ENCODE measurements around the gene DHX8.

DNA sequence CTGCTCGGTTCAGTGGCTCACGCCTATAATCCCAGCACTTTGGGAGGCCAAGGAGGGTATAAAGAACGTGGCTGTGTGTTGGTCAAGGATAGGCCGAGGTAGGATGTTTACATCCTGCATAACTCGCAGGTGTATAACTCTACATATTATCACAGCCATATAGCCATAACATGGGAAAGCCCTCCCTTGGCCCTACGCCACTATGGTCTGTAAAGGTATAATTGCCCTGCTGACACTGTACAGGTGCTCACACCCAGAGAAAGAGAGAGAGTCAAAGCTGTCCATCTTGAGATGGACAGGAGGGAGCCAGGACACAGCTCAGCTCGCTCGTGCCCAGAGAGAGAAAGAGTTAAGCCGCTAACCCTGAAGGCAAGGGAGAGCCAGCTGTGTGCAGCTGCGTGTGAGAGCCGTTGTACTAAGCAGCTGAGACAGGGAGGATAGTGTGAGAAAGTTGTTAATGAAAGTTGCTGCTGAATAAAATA, 30.4 kb upstream of the DHX8 start:
- TF ChIP-seq, protein P1, sequence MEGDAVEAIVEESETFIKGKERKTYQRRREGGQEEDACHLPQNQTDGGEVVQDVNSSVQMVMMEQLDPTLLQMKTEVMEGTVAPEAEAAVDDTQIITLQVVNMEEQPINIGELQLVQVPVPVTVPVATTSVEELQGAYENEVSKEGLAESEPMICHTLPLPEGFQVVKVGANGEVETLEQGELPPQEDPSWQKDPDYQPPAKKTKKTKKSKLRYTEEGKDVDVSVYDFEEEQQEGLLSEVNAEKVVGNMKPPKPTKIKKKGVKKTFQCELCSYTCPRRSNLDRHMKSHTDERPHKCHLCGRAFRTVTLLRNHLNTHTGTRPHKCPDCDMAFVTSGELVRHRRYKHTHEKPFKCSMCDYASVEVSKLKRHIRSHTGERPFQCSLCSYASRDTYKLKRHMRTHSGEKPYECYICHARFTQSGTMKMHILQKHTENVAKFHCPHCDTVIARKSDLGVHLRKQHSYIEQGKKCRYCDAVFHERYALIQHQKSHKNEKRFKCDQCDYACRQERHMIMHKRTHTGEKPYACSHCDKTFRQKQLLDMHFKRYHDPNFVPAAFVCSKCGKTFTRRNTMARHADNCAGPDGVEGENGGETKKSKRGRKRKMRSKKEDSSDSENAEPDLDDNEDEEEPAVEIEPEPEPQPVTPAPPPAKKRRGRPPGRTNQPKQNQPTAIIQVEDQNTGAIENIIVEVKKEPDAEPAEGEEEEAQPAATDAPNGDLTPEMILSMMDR (IDR thresholded peaks at IDR 0.05; ENCODE audit: extremely low read depth in 1 of 2, insufficient read depth in 1 of 2, low read depth in 1 of 2, low read length in 2 of 2) = no peak
- TF ChIP-seq POLR2AphosphoS5 (IDR thresholded peaks at IDR 0.05; ENCODE audit: insufficient read depth, low read depth, low read length) (no peak), POLR2A (IDR thresholded peaks at IDR 0.05; ENCODE audit: low read depth, low read length) (no peak), JUN (IDR thresholded peaks at IDR 0.05; ENCODE audit: borderline replicate concordance, insufficient read depth, insufficient read length, low read depth) (no peak), EZH2 (IDR thresholded peaks at IDR 0.05; ENCODE audit: borderline replicate concordance, low read depth, low read length, severe bottlenecking) (no peak), MYC (IDR thresholded peaks at IDR 0.05; ENCODE audit: low read depth, low read length) (no peak), GATA2 (IDR thresholded peaks at IDR 0.05; ENCODE audit: insufficient read depth, insufficient read length, low read depth, low read length) (no peak), FOS (IDR thresholded peaks at IDR 0.05; ENCODE audit: borderline replicate concordance, insufficient read depth, low read length) (no peak)
- TF ChIP-seq, protein P2, sequence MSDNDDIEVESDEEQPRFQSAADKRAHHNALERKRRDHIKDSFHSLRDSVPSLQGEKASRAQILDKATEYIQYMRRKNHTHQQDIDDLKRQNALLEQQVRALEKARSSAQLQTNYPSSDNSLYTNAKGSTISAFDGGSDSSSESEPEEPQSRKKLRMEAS (IDR thresholded peaks at IDR 0.05; ENCODE audit: insufficient read depth, insufficient read length) = no peak
